Stimulated activated CD8-positive, alpha-beta memory T cell treated with anti-CD3 and anti-CD28 coated beads, Interleukin-4, amount 100 ng/mL, for 1 hour (primary cell): ENCODE results near the gene KCNMB3.

Experiments
- DNase-seq, 2 donors: peaks; one replicate each; pipeline ENCODE4 v3.0.0-alpha.2; 2020; ENCODE audit warnings: low read depth in 2 of 2, low spot score in 1 of 2

The KCNMB3 gene

DNA sequence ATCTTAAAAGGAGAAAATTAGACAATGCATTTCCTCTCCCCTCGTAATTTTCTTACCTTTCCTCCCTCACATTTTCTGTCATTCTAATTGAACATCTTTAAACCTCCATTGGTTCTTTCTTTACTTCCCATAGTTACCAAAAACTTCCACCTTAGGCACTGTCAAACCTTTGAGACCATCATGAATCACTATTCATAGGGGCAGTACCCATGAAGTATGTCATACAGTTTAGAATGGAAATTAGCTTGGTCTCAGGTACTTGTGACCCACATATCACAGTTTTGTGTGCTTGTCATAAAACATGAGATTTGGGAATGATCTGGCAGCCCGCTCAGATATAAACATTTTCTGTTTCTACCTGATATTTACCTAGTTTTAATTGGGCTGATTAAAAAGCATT lies 50.1 kb downstream of the KCNMB3 start:
- DNase-seq = no peak

DNA sequence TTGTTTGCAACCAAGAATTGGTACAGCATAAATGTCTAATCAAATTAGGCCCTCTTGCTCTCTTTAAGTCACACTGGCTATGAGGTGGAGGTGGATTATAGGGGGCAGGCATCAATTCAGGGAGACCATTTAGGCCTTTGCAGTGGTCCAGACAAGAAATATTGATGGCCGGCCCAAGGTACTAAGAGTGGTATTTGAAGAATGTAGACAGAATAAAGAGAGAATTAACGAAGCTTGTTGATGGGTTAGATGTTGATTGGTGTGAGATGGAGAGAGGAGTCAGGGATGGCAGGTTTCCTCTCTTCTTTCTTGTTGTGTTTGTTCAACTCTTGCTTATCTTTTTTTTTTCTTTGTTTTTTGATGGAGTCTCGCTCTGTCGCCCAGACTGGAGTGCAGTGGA lies 54.2 kb downstream of the KCNMB3 start:
- no peak for DNase-seq

DNA sequence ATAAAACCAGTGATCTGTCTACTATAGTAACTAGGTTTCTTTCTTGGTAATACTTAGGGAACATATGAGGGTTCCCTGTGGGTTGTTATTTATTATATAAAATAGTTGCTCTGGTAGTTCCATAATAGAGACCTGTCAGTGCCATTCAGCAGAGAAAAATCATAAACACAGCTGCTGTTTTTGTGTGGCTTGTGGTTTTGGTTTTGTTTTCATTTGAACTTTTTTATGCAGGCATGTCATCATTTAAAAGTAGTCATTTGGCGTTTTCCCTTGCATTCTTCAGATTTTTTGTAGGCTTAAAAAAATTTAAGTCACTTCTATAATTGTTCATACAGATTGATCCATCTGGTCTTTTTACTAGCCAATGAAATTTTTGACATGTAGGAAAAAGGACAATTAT lies 54.8 kb downstream of the KCNMB3 start:
- DNase-seq = no peak

DNA sequence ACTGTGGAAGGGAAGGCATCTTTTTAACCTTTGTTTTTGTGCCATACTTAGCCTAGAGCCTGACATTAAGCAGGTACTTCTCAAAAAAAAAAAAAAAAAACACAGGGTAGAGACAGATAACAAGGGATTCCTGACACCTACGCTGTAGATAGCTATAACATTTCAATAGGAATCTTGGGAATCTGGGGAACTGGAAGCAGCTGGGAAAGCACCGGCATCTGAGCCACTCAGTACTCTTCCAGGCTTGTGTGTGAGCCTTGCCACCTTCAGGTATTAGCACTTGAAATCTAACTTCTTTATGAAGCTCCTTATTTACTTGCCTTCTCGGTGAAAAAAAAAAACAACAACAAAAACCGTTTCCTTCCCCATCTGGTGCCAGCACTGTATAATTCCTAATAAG lies 56.0 kb downstream of the KCNMB3 start:
- no peak for DNase-seq
